Psoas muscle (tissue), 8 donors: Measurements from ENCODE around the gene ASCC3. TPM values are rescaled to one million over a fixed set of nuclear protein-coding genes. Genes with fewer than 3 reads are reported as not detected.
A peak's percentile ranks its signal among the peaks of the same experiment; 100 is the strongest.

Source experiments
- ATAC-seq, 4 donors: fragments of 200-7000 bp; cut with Tn5 transposase; one replicate each; pipeline ENCODE4 v1.9.1; 2020; ENCODE audit warnings: moderate library complexity in 3 of 4, mild to moderate bottlenecking in 2 of 4
- DNase-seq, 2 donors: peaks; one replicate each; pipeline ENCODE4 v3.0.0-alpha.2; 2020
- H3K27ac ChIP-seq: fragments of 200-600 bp; one replicate; pipeline ENCODE4 v1.8.0; 2022
- H3K27me3 ChIP-seq, 3 donors: fragments of 200-600 bp in 1 of 3; one replicate each; pipeline versions ENCODE4 v1.6.1 to v1.8.0; 2013 to 2022; ENCODE audit warnings: low read length in 2 of 3, mild to moderate bottlenecking in 2 of 3, moderate library complexity in 1 of 3; ENCODE audit not compliant: insufficient read depth in 3 of 3
- H3K36me3 ChIP-seq, 2 donors: fragments of 200-600 bp in 1 of 2; one replicate each; pipeline versions ENCODE4 v1.6.1 to v1.8.0; 2013 to 2022; ENCODE audit warnings: low read depth in 1 of 2, mild to moderate bottlenecking in 1 of 2, moderate library complexity in 1 of 2; ENCODE audit not compliant: insufficient read depth in 1 of 2
- H3K4me1 ChIP-seq: fragments of 200-600 bp; one replicate; pipeline ENCODE4 v1.8.0; 2022
- H3K4me3 ChIP-seq: fragments of 200-600 bp; one replicate; pipeline ENCODE4 v1.8.0; 2022; ENCODE audit warnings: mild to moderate bottlenecking
- H3K9me3 ChIP-seq: fragments of 200-600 bp; one replicate; pipeline ENCODE4 v1.8.0; 2022
- CTCF ChIP-seq: fragments of 200-600 bp; IDR thresholded peaks from one replicate; pipeline ENCODE4 v1.8.0; 2022; ENCODE audit warnings: antibody characterized with exemption
- WGBS, 3 donors: extraction: QIAGEN DNeasy Blood & Tissue Kit; methylation state at CpG; one replicate each; pipeline versions ENCODE4 v1.1.6 to v1.1.7; 2013; 5-methylcytosine and 5-hydroxymethylcytosine counted together
- intact Hi-C, 2 donors: fragments of 100-400 bp; cut with DNase I; formaldehyde crosslinking; loops; one replicate each; pipeline versions ENCODE4 v1.11.0 to v1.14.2; 2022
- polyA plus RNA-seq, 3 donors: library from polyadenylated mRNA; stranded (reverse); fragments of 200-250 nt; gene quantifications; one replicate each; pipeline ENCODE4 v1.2.3, GENCODE V29; 2013
- total RNA-seq, 4 donors: library from RNA; stranded (reverse); fragmentation: NEBNext Ultra II Directional in 2 of 4; extraction: Animal tissue kit (Norgen Biotek cat#: 25700) in 2 of 4; gene quantifications; one replicate each; pipeline versions ENCODE4 v1.2.1 to v1.2.4, GENCODE V29; 2021 to 2023
- donor health status: healthy with polysubstance abuse.
- donor health status: DM: no; HTN: no; CAD: no; lungs with moderate emphysema.
- donor health status: Bipolar disorder and iron deficiency.
- donor health status: healthy.
- donor health status: DM: yes; HTN: yes; CAD: no.
- donor health status: DM: no; HTN: no; CAD: no.
- donor health status: DM: no; HTN: no; CAD: no.
- donor health status: DM: yes; HTN: yes; CAD: no.

ASCC3 gene
- total and polyA plus RNA-seq, 7 donors: 5.1 to 17.9 (median 11.2) TPM

- Histone ChIP-seq H3K36me3 (no peaks in the 10 kb centered on the region), H3K27me3 (no peaks in the 10 kb centered on the region), H3K27ac (no peak overlapping the region), H3K4me3 (no peak overlapping the region), H3K9me3 (no peaks in the 10 kb centered on the region), H3K4me1 (peaks cover 11% of the 10 kb centered on the region)
- TF ChIP-seq CTCF: no peak
- DNase-seq (no peak), ATAC-seq (no peak)
- intact Hi-C loops: no loop called here
- WGBS, 3 donors: 95 to 97% (median 97%) methylated on average over 3 of the region's 3 CpGs
These were observed 2.2 kb upstream of the ASCC3 start for GRCh38 chr6:100883347-100883746.

- intact Hi-C loops: no loop called here
- no peaks in the 10 kb centered on the region for H3K9me3 ChIP-seq
- no peak for TF ChIP-seq CTCF
- ATAC-seq (peak in 2 of 4 donors; percentile 4 to 30), DNase-seq (no peak)
- H3K36me3 ChIP-seq: no peaks in the 10 kb centered on the region
- WGBS, 3 donors: 7 to 10% (median 8%) methylated on average over 6 of the region's 6 CpGs
- no peaks in the 10 kb centered on the region for H3K27me3 ChIP-seq
- peak overlapping the region; percentile 83 for H3K27ac ChIP-seq
- H3K4me1 ChIP-seq: peaks cover 11% of the 10 kb centered on the region
- peak overlapping the region; percentile 83 for H3K4me3 ChIP-seq
These were observed 545 bp upstream of the ASCC3 start for GRCh38 chr6:100881707-100882040.

GRCh38 chr6:100880149-100880852 lies 828 bp downstream of the ASCC3 start:
- no peak for TF ChIP-seq CTCF
- Histone ChIP-seq H3K9me3 (no peaks in the 10 kb centered on the region), H3K27me3 (no peaks in the 10 kb centered on the region), H3K27ac (peak overlapping the region; percentile 83), H3K36me3 (no peaks in the 10 kb centered on the region), H3K4me1 (peaks cover 11% of the 10 kb centered on the region), H3K4me3 (peak overlapping the region; percentile 83)
- intact Hi-C loops: no loop called here
- no peak for DNase-seq
- ATAC-seq: peak in 1 of 4 donors; percentile 25
- WGBS, 3 donors: 6 to 9% (median 7%) methylated on average over 5 of the region's 5 CpGs

GRCh38 chr6:100879317-100879716 lies 1.8 kb downstream of the ASCC3 start:
- H3K4me3 ChIP-seq: no peak overlapping the region
- H3K27ac ChIP-seq: no peak overlapping the region
- no peak for TF ChIP-seq CTCF
- intact Hi-C loops: no loop called here
- H3K9me3 ChIP-seq: no peaks in the 10 kb centered on the region
- 87 to 95% (median 89%) methylated on average over 2 of the region's 2 CpGs for WGBS, 3 donors
- no peaks in the 10 kb centered on the region for H3K36me3 ChIP-seq
- DNase-seq (no peak), ATAC-seq (no peak)
- H3K4me1 ChIP-seq: peaks cover 11% of the 10 kb centered on the region
- no peaks in the 10 kb centered on the region for H3K27me3 ChIP-seq

- Histone ChIP-seq H3K4me3 (no peak overlapping the region), H3K27me3 (no peaks in the 10 kb centered on the region), H3K4me1 (peaks cover 11% of the 10 kb centered on the region), H3K36me3 (no peaks in the 10 kb centered on the region), H3K9me3 (peaks cover 8% of the 10 kb centered on the region), H3K27ac (no peak overlapping the region)
- intact Hi-C loops: no loop called here
- no peak for TF ChIP-seq CTCF
- ATAC-seq (no peak), DNase-seq (no peak)
These were observed 3.3 kb downstream of the ASCC3 start for GRCh38 chr6:100877851-100878250.
